K562 (cell line): Measurements from ENCODE around the gene SEMA5A. TPM values are rescaled to one million over a fixed set of nuclear protein-coding genes. Genes with fewer than 3 reads are reported as not detected.

ENCODE experiments used
- ATAC-seq: fragments of 200-7000 bp; cut with Tn5 transposase; 3 replicates; pipeline ENCODE4 v1.9.1; 2020; ENCODE audit warnings: moderate library complexity
- BruUV-seq: library from RNA; stranded (reverse); fragments of 400-500 nt; replicated peaks from 2 replicates; lab custom pipeline; 2021; lab: Mats Ljungman, UMichigan
- CTCF ChIA-PET: fragments of 300-600 bp; formaldehyde crosslinking; extraction: SDS; loops from one replicate; lab custom pipeline; 2021; ENCODE audit warnings: low intra/inter-chr PET ratio; lab: Yijun Ruan, JAX
- POLR2A ChIA-PET: fragments of 300-600, 350-650 bp; sonication (Branson Sonifier 250); formaldehyde crosslinking; extraction: SDS; loops from one replicate; lab custom pipeline; 2021; ENCODE audit warnings: antibody characterized with exemption, inconsistent platforms; lab: Yijun Ruan, JAX
- DNase-seq, 4 experiments: peaks; one replicate each; pipeline versions ENCODE4 v3.0.0 to v3.0.0-alpha.2; 2011 to 2018; ENCODE audit warnings: low spot score in 3 of 4, mixed read lengths in 3 of 4; ENCODE audit errors: extremely low read depth in 1 of 4
- FAIRE-seq: peaks from 2 replicates; lab custom pipeline; 2011; peaks lifted over from hg19 to GRCh38; lab: Jason Lieb, UNC
- H2AFZ ChIP-seq: 2 replicates; pipeline ENCODE4 v1.6.0; 2011; ENCODE audit warnings: low read depth, low read length, control low read depth, inconsistent platforms
- H3K27ac ChIP-seq: fragments of 200-600 bp; 3 replicates; pipeline ENCODE4 v1.8.0; 2011; ENCODE audit warnings: low read depth, mild to moderate bottlenecking, control low read depth, inconsistent platforms, low read length, moderate library complexity, mixed read lengths; ENCODE audit errors: extremely low read depth
- H3K27me3 ChIP-seq, 2 experiments: fragments of 300-600 bp in 1 of 2; 2 replicates in 1 of 2; 3 replicates in 1 of 2; pipeline versions ENCODE4 v1.6.0 to v1.8.0; 2011; ENCODE audit warnings: inconsistent platforms in 2 of 2, low read length in 2 of 2, mild to moderate bottlenecking in 1 of 2, mixed read lengths in 1 of 2, moderate library complexity in 1 of 2; ENCODE audit not compliant: control insufficient read depth in 2 of 2, insufficient read depth in 2 of 2
- H3K36me3 ChIP-seq: fragments of 300-600 bp; 3 replicates; pipeline ENCODE4 v1.8.0; 2011; ENCODE audit warnings: mild to moderate bottlenecking, low read length, inconsistent platforms; ENCODE audit not compliant: control insufficient read depth, insufficient read depth
- H3K4me1 ChIP-seq, 2 experiments: fragments of 200-600 bp in 1 of 2; replicated peaks in 1 of 2; 2 replicates in 1 of 2; 3 replicates in 1 of 2; pipeline versions ENCODE4 v1.5.1 to v1.8.0; 2011; ENCODE audit warnings: inconsistent platforms in 2 of 2, low read length in 2 of 2, mild to moderate bottlenecking in 1 of 2, mixed read lengths in 1 of 2, moderate library complexity in 1 of 2; ENCODE audit not compliant: control insufficient read depth in 2 of 2, insufficient read depth in 2 of 2
- H3K4me2 ChIP-seq: 2 replicates; pipeline ENCODE4 v1.6.1; 2011; ENCODE audit warnings: low read length, control low read depth, inconsistent platforms, mixed read lengths; ENCODE audit not compliant: insufficient read depth
- H3K4me3 ChIP-seq: fragments of 200-600 bp; sonication (generic), shearing (Covaris generic); 2 replicates; pipeline ENCODE4 v1.5.1; 2016; ENCODE audit warnings: control low read depth, inconsistent platforms
- H3K79me2 ChIP-seq: fragments of 200-600 bp; 3 replicates; pipeline ENCODE4 v1.8.0; 2011; ENCODE audit warnings: low read length, inconsistent platforms; ENCODE audit not compliant: control insufficient read depth, insufficient read depth
- H3K9ac ChIP-seq, 2 experiments: 2 replicates each; pipeline versions ENCODE4 v1.6.0 to v1.6.1; 2011; ENCODE audit warnings: low read depth in 2 of 2, low read length in 2 of 2, control low read depth in 1 of 2, inconsistent platforms in 1 of 2, mild to moderate bottlenecking in 1 of 2, mixed read lengths in 1 of 2; ENCODE audit not compliant: insufficient read depth in 1 of 2
- H3K9me1 ChIP-seq: one replicate; pipeline ENCODE4 v1.6.0; 2011; ENCODE audit warnings: inconsistent platforms, mild to moderate bottlenecking, low read length, moderate library complexity; ENCODE audit not compliant: control insufficient read depth, insufficient read depth
- H3K9me3 ChIP-seq: replicated peaks from 2 replicates; pipeline ENCODE4 v1.5.1; 2011; ENCODE audit warnings: low read depth, low read length, inconsistent platforms; ENCODE audit not compliant: control insufficient read depth, insufficient read depth
- H4K20me1 ChIP-seq: replicated peaks from 2 replicates; pipeline ENCODE4 v1.6.1; 2011; ENCODE audit warnings: low read length, inconsistent platforms, mixed read lengths; ENCODE audit not compliant: control insufficient read depth, insufficient read depth
- FOXJ2 ChIP-seq: fragments of 200-800 bp; sonication (Bioruptor generic); IDR thresholded peaks from 2 replicates; pipeline ENCODE4 v1.6.1; 2016; ENCODE audit warnings: missing genetic modification characterization, missing compliant biosample characterization
- GTF3C2 ChIP-seq: IDR thresholded peaks from 3 replicates; pipeline ENCODE4 v1.6.1; 2011; ENCODE audit warnings: borderline replicate concordance, mild to moderate bottlenecking, moderate library complexity; ENCODE audit not compliant: insufficient read length; ENCODE audit errors: extremely low read depth
- MLLT1 ChIP-seq, 2 experiments: fragments of 450-650 bp; IDR thresholded peaks; 2 replicates each; pipeline ENCODE4 v1.6.1; 2016
- TRIM28 ChIP-seq: fragments of 450-650 bp; IDR thresholded peaks from 2 replicates; pipeline ENCODE4 v1.6.1; 2017
- ZNF3 ChIP-seq: fragments of 250-450 bp; sonication (Bioruptor Pico); IDR thresholded peaks from 2 replicates; pipeline ENCODE4 v1.5.0; 2021; ENCODE audit warnings: mild to moderate bottlenecking, moderate library complexity
- WGBS: fragments of 100-300 bp; shearing (Covaris generic); methylation state at CpG from one replicate; pipeline ENCODE4 v1.1.6; 2016; ENCODE audit warnings: low coverage, mixed read lengths; ENCODE audit not compliant: insufficient coverage; ENCODE audit errors: missing lambda C conversion rate; 5-methylcytosine and 5-hydroxymethylcytosine counted together
- in situ Hi-C: fragments of 300-500 bp; cut with MboI; formaldehyde crosslinking; loops from 4 replicates; pipeline ENCODE4 v1.15.0; 2018; ENCODE audit warnings: inconsistent platforms, mixed read lengths
- intact Hi-C: fragments of 100-400 bp; cut with micrococcal nuclease; formaldehyde crosslinking; loops from 2 replicates; pipeline ENCODE4 v1.14.2; 2022
- polyA plus RNA-seq, 8 experiments: library from polyadenylated mRNA; depleted of rRNA in 4 of 8; stranded (reverse) in 5 of 8; unstranded in 3 of 8; fragments of >200 nt; fragmentation: Nextera tagmentation in 2 of 8; fragmentation: Illumina TruSeq in 1 of 8; extraction: Ambion mirVana in 2 of 8; extraction: Trizol in 1 of 8; gene quantifications; 2 replicates each; pipeline versions ENCODE4 v1.2.1 to v1.2.3, GENCODE V29; 2011 to 2014; ENCODE audit warnings: inconsistent platforms in 1 of 8, missing spikeins in 1 of 8
- total RNA-seq, 7 experiments: library from RNA; depleted of rRNA in 6 of 7; stranded (reverse); fragments of >200 nt in 6 of 7; fragmentation: Illumina TruSeq in 2 of 7; extraction: Trizol in 2 of 7; gene quantifications; 2 replicates each; pipeline versions ENCODE4 v1.2.1 to v1.2.3, GENCODE V29; 2011 to 2021; ENCODE audit warnings: low replicate concordance in 1 of 7

SEMA5A gene
- total and polyA plus RNA-seq, 9 of the 15 experiments (the other 6 are each of a cell fraction or from before 2014, with no cell fraction given): 0.02 TPM; not detected in 8

GRCh38 chr5:9543311-9543920, 2.5 kb downstream of the SEMA5A start:
- CTCF ChIA-PET: no interaction called here
- Histone ChIP-seq H3K36me3 (no peaks in the 10 kb centered on the region), H3K9me1 (no peaks in the 10 kb centered on the region), H3K27ac (no peak overlapping the region), H3K9me3 (no peaks in the 10 kb centered on the region), H3K4me1 (peaks cover 0 to 21% of the 10 kb centered on the region in 2 experiments; a peak in 2 of 5 replicates), H3K9ac (no peak overlapping the region), H3K79me2 (no peaks in the 10 kb centered on the region), H3K4me2 (no peak overlapping the region), H3K27me3 (peaks cover 0 to 3% of the 10 kb centered on the region in 2 experiments; a peak in 1 of 5 replicates), H2AFZ (no peak overlapping the region)
- DNase-seq (no peak), FAIRE-seq (no peak), ATAC-seq (no peak)
- in situ Hi-C loops: no loop called here
- POLR2A ChIA-PET: no interaction called here
- TF ChIP-seq MLLT1 (IDR thresholded peaks at IDR 0.05): no peak
- no peak for TF ChIP-seq GTF3C2
- TF ChIP-seq TRIM28: no peak
- no peak for TF ChIP-seq FOXJ2
- TF ChIP-seq ZNF3 (CRISPR knock-in tag): no peak
- TF ChIP-seq, all 486 proteins: peak for 0
- intact Hi-C loops: loop anchor here (10.0 kb wide), 1 partner anchor 1619 kb away; no protein-coding TSS in a partner anchor
- BruUV-seq: no TSS peak
- WGBS: under 1% methylated on average over 10 of the region's 10 CpGs
- H4K20me1 ChIP-seq: no peaks in the 10 kb centered on the region
- H3K4me3 ChIP-seq: no peak overlapping the region
